Lower leg skin (tissue), 3 donors: ENCODE results near the gene CFL2.

Source experiments
- POLR2A ChIP-seq, 2 donors: fragments of 450-650 bp; IDR thresholded peaks; one replicate each; pipeline ENCODE4 v1.6.1; 2016 to 2017; ENCODE audit warnings: antibody characterized with exemption in 2 of 2, mild to moderate bottlenecking in 1 of 2, moderate library complexity in 1 of 2
- TF ChIP-seq, protein P1 (sequence below), 3 donors: fragments of 450-650 bp; IDR thresholded peaks; one replicate each; pipeline ENCODE4 v1.5.1; 2016; ENCODE audit warnings: antibody characterized with exemption in 3 of 3, mild to moderate bottlenecking in 3 of 3, moderate library complexity in 2 of 3

DNA sequence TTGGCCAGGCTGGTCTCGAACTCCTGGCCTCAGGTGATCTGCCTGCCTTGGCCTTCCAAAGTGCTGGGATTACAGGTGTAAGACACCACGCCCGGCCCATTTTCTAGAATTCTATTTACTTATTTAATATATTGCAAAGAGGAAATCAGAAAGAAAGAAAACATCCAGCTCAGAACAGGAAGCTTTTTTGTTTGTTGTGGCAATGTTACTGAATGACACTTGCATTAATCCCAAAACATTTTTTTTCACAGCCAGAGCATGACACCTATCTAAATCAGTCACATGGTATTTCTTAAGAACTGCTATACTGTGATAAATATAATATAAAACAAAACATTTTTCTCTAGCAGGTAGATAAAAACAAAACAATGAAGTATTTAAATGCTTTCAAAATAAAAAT, 12.6 kb downstream of the CFL2 start:
- TF ChIP-seq POLR2A (IDR thresholded peaks at IDR 0.05) = no peak
- TF ChIP-seq, protein P1, sequence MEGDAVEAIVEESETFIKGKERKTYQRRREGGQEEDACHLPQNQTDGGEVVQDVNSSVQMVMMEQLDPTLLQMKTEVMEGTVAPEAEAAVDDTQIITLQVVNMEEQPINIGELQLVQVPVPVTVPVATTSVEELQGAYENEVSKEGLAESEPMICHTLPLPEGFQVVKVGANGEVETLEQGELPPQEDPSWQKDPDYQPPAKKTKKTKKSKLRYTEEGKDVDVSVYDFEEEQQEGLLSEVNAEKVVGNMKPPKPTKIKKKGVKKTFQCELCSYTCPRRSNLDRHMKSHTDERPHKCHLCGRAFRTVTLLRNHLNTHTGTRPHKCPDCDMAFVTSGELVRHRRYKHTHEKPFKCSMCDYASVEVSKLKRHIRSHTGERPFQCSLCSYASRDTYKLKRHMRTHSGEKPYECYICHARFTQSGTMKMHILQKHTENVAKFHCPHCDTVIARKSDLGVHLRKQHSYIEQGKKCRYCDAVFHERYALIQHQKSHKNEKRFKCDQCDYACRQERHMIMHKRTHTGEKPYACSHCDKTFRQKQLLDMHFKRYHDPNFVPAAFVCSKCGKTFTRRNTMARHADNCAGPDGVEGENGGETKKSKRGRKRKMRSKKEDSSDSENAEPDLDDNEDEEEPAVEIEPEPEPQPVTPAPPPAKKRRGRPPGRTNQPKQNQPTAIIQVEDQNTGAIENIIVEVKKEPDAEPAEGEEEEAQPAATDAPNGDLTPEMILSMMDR (IDR thresholded peaks at IDR 0.05) = no peak
